Trophoblast cell (in vitro differentiated cells and primary cell): ENCODE results near the gene TMEM179.

Experiments used
- DNase-seq, 2 donors: peaks; one replicate each; pipeline ENCODE4 v3.0.0-alpha.2; 2016
- H2AFZ ChIP-seq: 2 replicates; pipeline ENCODE4 v1.6.1; 2013; ENCODE audit warnings: low read length, moderate library complexity, mild to moderate bottlenecking; ENCODE audit not compliant: insufficient read depth, poor library complexity
- H2AK5ac ChIP-seq: 2 replicates; pipeline ENCODE4 v1.6.1; 2013; ENCODE audit warnings: mild to moderate bottlenecking, low read length
- H2BK120ac ChIP-seq: 2 replicates; pipeline ENCODE4 v1.6.1; 2013; ENCODE audit warnings: low read length, mild to moderate bottlenecking, moderate library complexity; ENCODE audit not compliant: insufficient read depth, poor library complexity
- H2BK12ac ChIP-seq: 2 replicates; pipeline ENCODE4 v1.6.1; 2013; ENCODE audit warnings: mild to moderate bottlenecking, low read length, moderate library complexity
- H2BK5ac ChIP-seq: 2 replicates; pipeline ENCODE4 v1.6.1; 2013; ENCODE audit warnings: low read length, low read depth, moderate library complexity, mild to moderate bottlenecking; ENCODE audit not compliant: poor library complexity
- H3K14ac ChIP-seq: 2 replicates; pipeline ENCODE4 v1.6.1; 2013; ENCODE audit warnings: mild to moderate bottlenecking, low read length
- H3K18ac ChIP-seq: 2 replicates; pipeline ENCODE4 v1.6.1; 2013; ENCODE audit warnings: mild to moderate bottlenecking, low read length
- H3K23ac ChIP-seq: 2 replicates; pipeline ENCODE4 v1.6.1; 2013; ENCODE audit warnings: low read length
- H3K27ac ChIP-seq: 2 replicates; pipeline ENCODE4 v1.5.1; 2013; ENCODE audit warnings: low read depth, mild to moderate bottlenecking, inconsistent platforms, low read length, moderate library complexity
- H3K27me3 ChIP-seq: 2 replicates; pipeline ENCODE4 v1.6.1; 2013; ENCODE audit warnings: inconsistent platforms, mild to moderate bottlenecking, low read length, moderate library complexity; ENCODE audit not compliant: insufficient read depth
- H3K36me3 ChIP-seq, 2 experiments: 1 replicate in 1 of 2; 2 replicates in 1 of 2; pipeline ENCODE4 v1.6.1; 2013; ENCODE audit warnings: low read length in 2 of 2, mild to moderate bottlenecking in 2 of 2, moderate library complexity in 1 of 2; ENCODE audit not compliant: insufficient read depth in 2 of 2, control insufficient read depth in 1 of 2
- H3K4ac ChIP-seq: 2 replicates; pipeline ENCODE4 v1.6.1; 2013; ENCODE audit warnings: low read depth, mild to moderate bottlenecking, low read length, moderate library complexity
- H3K4me1 ChIP-seq, 2 experiments: 1 replicate in 1 of 2; 2 replicates in 1 of 2; pipeline ENCODE4 v1.6.1; 2013; ENCODE audit warnings: low read length in 2 of 2, mild to moderate bottlenecking in 2 of 2, moderate library complexity in 1 of 2; ENCODE audit not compliant: insufficient read depth in 2 of 2, control insufficient read depth in 1 of 2
- H3K4me2 ChIP-seq: 2 replicates; pipeline ENCODE4 v1.6.1; 2013; ENCODE audit warnings: inconsistent platforms, mild to moderate bottlenecking, low read length, moderate library complexity
- H3K4me3 ChIP-seq: 2 replicates; pipeline ENCODE4 v1.5.1; 2013; ENCODE audit warnings: mild to moderate bottlenecking, low read depth, low read length, inconsistent platforms
- H3K79me1 ChIP-seq: one replicate; pipeline ENCODE4 v1.6.1; 2013; ENCODE audit warnings: low read length
- H3K79me2 ChIP-seq: 2 replicates; pipeline ENCODE4 v1.6.1; 2013; ENCODE audit warnings: low read length, mild to moderate bottlenecking; ENCODE audit not compliant: control insufficient read depth, insufficient read depth, poor library complexity
- H3K9ac ChIP-seq: 2 replicates; pipeline ENCODE4 v1.6.1; 2013; ENCODE audit warnings: mild to moderate bottlenecking, low read length
- H3K9me3 ChIP-seq: 2 replicates; pipeline ENCODE4 v1.6.1; 2013; ENCODE audit warnings: low read depth, mild to moderate bottlenecking, control low read depth, inconsistent platforms, low read length; ENCODE audit not compliant: insufficient read depth
- H4K12ac ChIP-seq: 2 replicates; pipeline ENCODE4 v1.6.1; 2013; ENCODE audit warnings: low read depth, mild to moderate bottlenecking, low read length, moderate library complexity
- H4K8ac ChIP-seq: 2 replicates; pipeline ENCODE4 v1.6.1; 2013; ENCODE audit warnings: low read depth, mild to moderate bottlenecking, low read length, moderate library complexity
- H4K91ac ChIP-seq: one replicate; pipeline ENCODE4 v1.6.1; 2013; ENCODE audit warnings: low read depth, mild to moderate bottlenecking, low read length, moderate library complexity
- WGBS: extraction: QIAGEN DNeasy Blood & Tissue Kit; methylation state at CpG from one replicate; pipeline ENCODE4 v1.1.7; 2013; ENCODE audit warnings: missing lambda C conversion rate; ENCODE audit not compliant: insufficient read length, insufficient coverage; ENCODE audit errors: extremely low coverage; 5-methylcytosine and 5-hydroxymethylcytosine counted together

TMEM179 gene

GRCh38 chr14:104574536-104574935 is 30.0 kb downstream of the TMEM179 start:
- no peak overlapping the region for H3K18ac ChIP-seq

GRCh38 chr14:104573930-104574329 is 30.6 kb downstream of the TMEM179 start:
- H3K14ac ChIP-seq = no peak overlapping the region
- no peak overlapping the region for H3K4me2 ChIP-seq

More at GRCh38 chr14:104574536-104574935, 30.0 kb downstream of the TMEM179 start:
- Histone ChIP-seq H3K4me2 (no peak overlapping the region), H3K79me2 (no peaks in the 10 kb centered on the region), H3K27me3 (no peaks in the 10 kb centered on the region), H2AFZ (no peak overlapping the region), H3K27ac (no peak overlapping the region), H3K79me1 (no peaks in the 10 kb centered on the region), H3K4me3 (no peak overlapping the region), H2AK5ac (no peak overlapping the region), H3K9me3 (no peaks in the 10 kb centered on the region), H2BK5ac (no peak overlapping the region), H4K8ac (no peak overlapping the region), H3K14ac (no peak overlapping the region), H3K36me3 (no peaks in the 10 kb centered on the region), H4K12ac (no peak overlapping the region), H3K23ac (no peak overlapping the region), H2BK12ac (no peak overlapping the region), H3K4me1 (peaks cover 0 to 6% of the 10 kb centered on the region in 2 experiments), H2BK120ac (no peak overlapping the region), H3K4ac (no peak overlapping the region), H3K9ac (no peak overlapping the region), H4K91ac (no peak overlapping the region)
- DNase-seq = no peak
- no CpG with 5 or more reads among the region's 14 CpGs for WGBS

GRCh38 chr14:104572668-104573067 is 31.9 kb downstream of the TMEM179 start:
- H4K12ac ChIP-seq = no peak overlapping the region
- H3K27me3 ChIP-seq = no peaks in the 10 kb centered on the region
- no peak overlapping the region for H2AK5ac ChIP-seq
- H2BK12ac ChIP-seq = no peak overlapping the region
- no peak overlapping the region for H3K14ac ChIP-seq
- H3K27ac ChIP-seq = no peak overlapping the region
- H3K4me1 ChIP-seq = peaks cover 0 to 5% of the 10 kb centered on the region in 2 experiments
- no peaks in the 10 kb centered on the region for H3K79me2 ChIP-seq
- H3K4me2 ChIP-seq = no peak overlapping the region
- no peak overlapping the region for H3K18ac ChIP-seq
- H3K36me3 ChIP-seq = no peaks in the 10 kb centered on the region
- WGBS = no CpG with 5 or more reads among the region's 7 CpGs
- H4K8ac ChIP-seq = no peak overlapping the region
- H3K23ac ChIP-seq = no peak overlapping the region
- no peak overlapping the region for H3K4ac ChIP-seq
- no peak overlapping the region for H2BK120ac ChIP-seq
- H3K9me3 ChIP-seq = no peaks in the 10 kb centered on the region
- no peak overlapping the region for H3K9ac ChIP-seq
- no peak overlapping the region for H3K4me3 ChIP-seq
- DNase-seq = no peak
- no peak overlapping the region for H2AFZ ChIP-seq
- no peak overlapping the region for H4K91ac ChIP-seq
- H3K79me1 ChIP-seq = no peaks in the 10 kb centered on the region
- no peak overlapping the region for H2BK5ac ChIP-seq

More at GRCh38 chr14:104573930-104574329, 30.6 kb downstream of the TMEM179 start:
- no peak overlapping the region for H2BK12ac ChIP-seq
- H3K4ac ChIP-seq = no peak overlapping the region
- H3K23ac ChIP-seq = no peak overlapping the region
- no peak overlapping the region for H2BK5ac ChIP-seq
- no peak overlapping the region for H2AFZ ChIP-seq
- WGBS = no CpG with 5 or more reads among the region's 9 CpGs
- no peaks in the 10 kb centered on the region for H3K36me3 ChIP-seq
- H4K12ac ChIP-seq = no peak overlapping the region
- H3K27ac ChIP-seq = no peak overlapping the region
- no peak overlapping the region for H2BK120ac ChIP-seq
- H3K79me2 ChIP-seq = no peaks in the 10 kb centered on the region
- no peak for DNase-seq
- no peaks in the 10 kb centered on the region for H3K79me1 ChIP-seq
- no peak overlapping the region for H4K8ac ChIP-seq
- H4K91ac ChIP-seq = no peak overlapping the region
- H3K18ac ChIP-seq = no peak overlapping the region
- no peak overlapping the region for H3K9ac ChIP-seq
- no peaks in the 10 kb centered on the region for H3K9me3 ChIP-seq
- no peak overlapping the region for H3K4me3 ChIP-seq
- peaks cover 0 to 6% of the 10 kb centered on the region in 2 experiments for H3K4me1 ChIP-seq
- H2AK5ac ChIP-seq = no peak overlapping the region
- H3K27me3 ChIP-seq = no peaks in the 10 kb centered on the region

GRCh38 chr14:104572024-104572626 is 32.4 kb downstream of the TMEM179 start:
- H2BK120ac ChIP-seq = no peak overlapping the region
- no peak overlapping the region for H3K4me3 ChIP-seq
- H3K27ac ChIP-seq = no peak overlapping the region
- no peak overlapping the region for H3K14ac ChIP-seq
- no peak overlapping the region for H3K23ac ChIP-seq
- H2AK5ac ChIP-seq = no peak overlapping the region
- no peak overlapping the region for H2BK12ac ChIP-seq
- no peak overlapping the region for H3K4me2 ChIP-seq
- no peaks in the 10 kb centered on the region for H3K79me2 ChIP-seq
- H3K79me1 ChIP-seq = no peaks in the 10 kb centered on the region
- no peaks in the 10 kb centered on the region for H3K4me1 ChIP-seq
- H3K27me3 ChIP-seq = no peaks in the 10 kb centered on the region
- no peak overlapping the region for H4K12ac ChIP-seq
- H3K9me3 ChIP-seq = no peaks in the 10 kb centered on the region
- H3K18ac ChIP-seq = no peak overlapping the region
- no peak overlapping the region for H4K91ac ChIP-seq
- H2AFZ ChIP-seq = no peak overlapping the region
- WGBS = no CpG with 5 or more reads among the region's 11 CpGs
- no peak overlapping the region for H3K9ac ChIP-seq
- H4K8ac ChIP-seq = no peak overlapping the region
- no peaks in the 10 kb centered on the region for H3K36me3 ChIP-seq
- DNase-seq = no peak
- no peak overlapping the region for H3K4ac ChIP-seq
- no peak overlapping the region for H2BK5ac ChIP-seq
